Fibroblast of upper back skin (primary cell): ENCODE results near the gene HIP1R.
"Not testable (repeated sequence)": the region's sequence is repeated elsewhere in the genome, so short reads cannot be mapped to it uniquely, and the experiment has no call there.

Experiments used
- DNase-seq: peaks from one replicate; pipeline ENCODE4 v3.0.0-alpha.2; 2013

The HIP1R gene

DNA sequence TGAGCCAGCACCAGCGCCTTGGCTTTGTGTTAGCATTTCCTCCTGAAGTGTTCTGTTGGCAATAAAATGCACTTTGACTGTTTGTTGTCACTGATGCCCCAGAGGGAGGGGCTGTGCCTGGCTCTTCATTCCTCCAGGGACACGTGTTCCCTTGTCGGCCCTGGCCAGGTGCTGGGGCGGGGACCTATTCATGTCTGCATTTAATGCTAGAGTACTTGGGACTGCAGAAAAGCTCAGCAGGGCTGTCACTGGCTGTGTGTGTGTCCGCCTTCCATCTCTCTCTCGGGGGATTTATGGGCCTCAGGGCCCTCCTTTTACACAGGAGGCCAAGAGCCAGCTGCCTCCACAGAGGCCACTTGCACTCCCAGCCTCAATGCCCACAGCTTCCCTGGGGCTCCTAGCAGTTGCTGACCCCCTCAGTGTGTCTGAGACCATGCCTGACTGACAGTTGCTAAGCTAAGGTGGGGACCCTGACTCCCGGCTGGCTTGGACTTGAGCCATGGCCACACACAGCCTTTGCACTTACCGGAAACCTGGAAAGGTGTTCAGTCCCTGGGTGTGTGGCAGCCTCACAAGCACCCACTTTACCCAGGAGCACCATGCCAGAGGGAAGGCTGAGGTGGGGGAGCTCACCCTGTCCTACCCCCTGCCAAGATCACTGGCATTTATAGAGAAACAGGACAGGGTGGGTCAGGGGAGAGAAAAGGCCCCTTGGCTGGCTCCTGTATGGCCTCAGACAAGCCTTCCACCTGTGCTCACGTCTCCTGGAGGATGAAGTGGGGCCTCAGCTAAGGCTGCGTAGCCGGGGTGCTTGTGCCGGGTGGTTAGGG, 27.8 kb downstream of the HIP1R start:
- no peak for DNase-seq

DNA sequence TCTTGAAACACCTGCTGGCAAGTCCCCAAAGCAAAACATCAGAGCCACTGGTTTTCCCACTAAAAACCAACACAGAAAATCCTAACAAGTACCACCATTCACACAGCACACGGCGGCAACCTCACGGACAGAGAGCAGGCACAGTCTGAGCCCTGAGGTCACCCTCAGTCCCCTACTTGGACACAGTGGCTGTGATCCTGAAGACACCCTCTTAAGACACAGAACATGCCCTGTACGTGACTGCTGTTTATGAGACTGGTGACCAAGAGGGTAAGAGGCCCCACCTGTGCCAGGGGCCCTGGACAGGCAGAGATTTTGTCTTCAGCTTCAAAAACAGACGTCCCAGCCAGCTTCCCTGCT, 29.6 kb downstream of the HIP1R start:
- DNase-seq, result no peak

DNA sequence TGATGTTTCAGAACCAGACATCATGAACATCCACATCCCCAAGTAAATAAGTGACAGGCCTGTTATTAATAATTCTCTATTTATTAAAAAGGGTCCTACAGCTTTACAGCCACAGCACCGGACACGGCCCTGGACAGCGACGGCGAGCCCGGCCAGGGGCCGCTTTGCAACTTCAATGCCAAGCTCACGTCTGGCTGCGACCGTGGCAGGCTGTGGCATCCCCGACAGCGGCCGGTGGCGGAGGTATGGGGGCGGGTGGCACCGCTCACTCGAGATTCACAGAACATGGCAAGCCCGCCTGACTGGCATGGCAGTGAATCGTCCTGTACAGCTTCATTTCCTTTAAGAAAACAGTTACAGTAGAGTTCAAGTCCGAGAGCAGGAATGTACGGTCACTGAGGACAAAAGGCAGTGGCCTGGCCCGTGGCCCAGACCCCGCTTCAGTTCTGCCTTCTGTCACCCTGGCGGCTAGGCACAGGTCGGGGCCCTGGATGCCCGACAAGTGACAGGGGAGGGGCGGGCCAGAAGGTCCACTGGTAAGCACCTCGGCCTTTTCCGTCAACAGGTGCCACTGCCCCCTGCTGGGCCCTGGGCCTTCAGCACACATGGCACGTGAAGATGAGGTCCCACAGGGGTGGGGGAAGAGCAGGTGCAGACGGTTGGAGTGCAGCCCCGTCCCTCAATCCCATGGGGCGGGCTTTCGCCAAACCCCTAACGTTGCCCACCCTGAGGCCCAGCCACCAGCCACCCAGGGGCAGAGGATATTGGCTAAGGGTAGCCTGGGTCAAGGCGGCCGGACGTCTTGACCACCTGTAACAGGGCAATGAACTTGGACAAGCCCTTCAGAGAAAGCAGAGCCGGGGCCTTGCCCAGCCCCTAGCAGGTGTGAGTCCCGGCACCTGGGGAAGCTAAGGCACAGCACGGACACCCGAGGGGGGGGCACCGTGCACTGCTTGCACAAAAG, 30.3 kb downstream of the HIP1R start:
- DNase-seq, result no peak

DNA sequence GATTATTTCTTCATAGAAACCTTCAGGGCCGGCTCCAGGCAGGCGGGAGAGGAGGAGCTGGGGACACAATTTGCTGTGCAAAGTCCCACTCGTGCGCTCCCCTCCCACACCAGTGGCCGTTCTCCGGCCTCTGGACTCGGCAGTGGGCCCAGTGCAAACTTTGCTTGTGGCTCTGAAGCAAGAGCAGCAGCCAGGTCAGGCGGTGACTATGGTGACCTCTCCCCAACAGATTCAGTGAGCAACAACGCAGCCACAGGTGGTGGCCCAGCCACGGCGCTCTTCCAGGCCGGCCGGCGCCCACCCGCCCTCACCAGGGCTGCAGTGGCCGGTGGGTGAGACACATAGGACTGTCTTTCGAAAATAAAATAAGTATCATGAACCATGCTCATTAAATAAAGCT, 31.1 kb downstream of the HIP1R start:
- DNase-seq, result no peak

DNA sequence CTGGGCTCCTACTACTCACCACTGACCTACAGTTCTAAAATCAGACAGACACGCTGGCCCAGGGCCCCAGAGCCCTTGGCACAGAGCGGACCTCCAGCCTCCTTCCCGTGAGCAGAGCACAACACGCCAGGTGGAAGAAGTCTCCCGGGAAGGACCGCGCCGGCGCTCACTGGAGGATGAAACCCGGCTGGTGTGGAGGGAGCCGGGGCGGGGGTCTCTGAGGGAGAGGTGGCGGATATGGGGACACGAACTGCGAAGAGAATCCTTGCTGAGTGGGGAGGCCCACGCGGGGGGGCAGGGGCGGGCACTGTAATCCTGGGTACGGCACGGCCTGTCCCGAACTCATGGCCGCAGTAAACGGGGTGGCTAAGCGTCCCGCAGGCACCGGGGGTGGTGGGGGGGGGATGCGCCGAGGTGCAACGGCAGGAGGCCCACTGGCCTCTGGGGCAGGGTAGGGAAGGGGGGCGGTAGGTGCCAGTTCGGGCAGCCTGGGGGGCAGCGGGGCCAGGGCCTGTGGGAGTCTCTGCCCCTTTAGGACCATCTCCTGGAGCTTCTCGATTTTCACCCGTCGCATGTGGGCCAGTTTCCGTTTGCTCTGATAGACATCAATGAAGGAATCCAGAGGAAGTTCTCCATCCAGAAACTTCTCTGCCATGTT, 31.8 kb downstream of the HIP1R start:
- no peak for DNase-seq

DNA sequence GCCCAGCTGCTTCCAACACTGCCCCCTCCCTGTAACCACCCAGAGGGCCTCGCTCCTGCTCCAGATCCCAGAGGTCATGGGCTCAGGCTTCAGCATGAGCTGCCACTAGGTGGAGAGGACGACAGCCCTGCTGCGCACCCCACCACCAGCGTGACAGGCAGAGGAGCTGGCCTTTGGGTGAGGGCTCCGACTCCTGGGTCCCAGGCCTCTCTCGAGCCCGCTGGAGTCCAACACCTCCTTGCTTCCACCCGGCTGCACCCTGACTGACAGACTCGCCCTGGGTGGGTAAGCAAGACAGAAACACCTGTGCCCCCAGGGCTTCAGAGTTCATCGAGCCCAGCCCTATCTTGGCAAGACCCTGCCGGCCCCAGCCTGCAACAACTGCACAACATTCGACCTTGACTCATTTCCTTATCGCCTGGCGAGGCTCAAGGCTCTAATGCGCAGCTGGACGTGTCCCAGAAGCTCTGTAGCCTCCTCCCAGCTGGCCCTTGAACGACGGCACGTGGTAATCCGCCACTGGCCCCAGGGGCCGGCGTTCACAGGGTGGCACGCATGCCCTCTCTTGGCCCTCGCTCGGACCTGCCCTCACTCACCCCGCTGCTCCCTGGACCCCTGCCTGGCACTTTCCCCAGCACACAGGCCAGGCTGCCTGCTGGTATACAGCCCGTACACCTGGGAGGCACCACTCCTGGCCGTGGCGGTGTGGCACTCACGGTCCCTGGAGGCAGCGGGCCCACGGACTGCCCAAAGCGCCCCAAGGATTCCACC, 32.6 kb downstream of the HIP1R start:
- no peak for DNase-seq

DNA sequence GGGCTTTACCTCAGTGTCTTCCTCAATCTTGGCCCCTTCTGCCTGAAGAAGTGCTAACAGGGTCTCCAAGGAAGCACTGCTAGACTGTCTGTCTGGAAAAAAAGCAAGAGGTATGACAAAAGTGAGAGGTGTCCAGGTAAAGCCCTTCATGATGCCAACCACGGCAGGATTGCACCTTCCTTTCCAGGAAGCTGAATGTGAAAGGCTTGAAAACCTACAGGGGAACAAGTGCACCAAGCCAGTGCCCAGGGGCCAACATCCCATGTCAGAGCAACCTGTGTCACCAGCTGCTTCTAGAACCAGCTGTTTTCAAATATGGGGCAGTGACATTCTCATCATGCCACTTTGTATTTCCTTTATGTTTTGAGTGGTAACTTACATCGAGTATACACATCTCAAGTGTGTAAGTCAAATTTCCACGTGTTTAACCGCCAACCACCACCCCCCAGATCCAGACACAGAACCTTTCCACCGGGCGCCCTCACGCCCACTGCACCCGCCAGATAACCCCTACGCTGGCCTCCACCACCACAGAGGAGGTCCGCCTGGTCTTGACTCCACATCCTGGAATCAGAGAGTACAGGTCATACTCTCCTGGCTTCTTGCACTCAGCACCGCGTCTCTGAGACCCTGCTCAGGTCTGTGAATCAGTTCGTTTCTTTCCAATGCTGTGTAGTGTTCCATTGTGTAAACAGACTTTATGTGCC, 33.4 kb downstream of the HIP1R start:
- no peak for DNase-seq

DNA sequence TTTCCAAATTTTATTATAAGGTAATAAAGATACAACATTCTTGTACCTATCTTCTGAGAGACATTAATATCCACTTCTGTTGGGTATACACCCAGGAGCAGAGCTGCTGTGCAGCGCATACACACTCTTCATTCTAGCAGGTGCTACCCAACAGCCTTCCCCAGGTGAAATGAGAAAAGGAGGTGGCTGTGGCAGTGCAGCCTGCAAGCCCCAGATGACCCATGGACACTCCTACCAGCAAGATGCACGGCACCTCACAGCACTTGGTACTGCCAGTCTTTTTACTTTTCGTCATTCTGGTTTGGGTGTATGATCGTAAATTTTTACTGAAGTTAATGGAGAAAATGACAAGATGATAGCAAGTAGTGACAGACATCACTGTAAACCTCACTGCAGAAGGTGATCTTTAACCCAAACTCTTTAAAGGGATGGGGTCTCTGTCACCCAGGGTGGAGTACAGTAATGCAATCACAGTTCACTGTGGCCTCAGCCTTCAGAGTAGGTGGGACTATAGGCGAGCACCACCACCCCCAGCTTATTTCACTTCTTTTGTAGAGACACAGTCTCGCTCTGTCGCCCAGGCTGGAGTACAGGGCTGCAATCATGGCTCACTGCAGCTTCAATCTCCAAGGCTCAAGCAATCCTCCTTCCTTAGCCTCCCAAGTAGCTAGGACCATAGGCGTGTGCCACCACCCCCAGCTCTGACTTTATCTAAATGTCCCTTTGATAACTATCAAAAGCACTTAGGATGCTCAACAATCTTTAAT, 34.1 kb downstream of the HIP1R start:
- DNase-seq, result no peak

DNA sequence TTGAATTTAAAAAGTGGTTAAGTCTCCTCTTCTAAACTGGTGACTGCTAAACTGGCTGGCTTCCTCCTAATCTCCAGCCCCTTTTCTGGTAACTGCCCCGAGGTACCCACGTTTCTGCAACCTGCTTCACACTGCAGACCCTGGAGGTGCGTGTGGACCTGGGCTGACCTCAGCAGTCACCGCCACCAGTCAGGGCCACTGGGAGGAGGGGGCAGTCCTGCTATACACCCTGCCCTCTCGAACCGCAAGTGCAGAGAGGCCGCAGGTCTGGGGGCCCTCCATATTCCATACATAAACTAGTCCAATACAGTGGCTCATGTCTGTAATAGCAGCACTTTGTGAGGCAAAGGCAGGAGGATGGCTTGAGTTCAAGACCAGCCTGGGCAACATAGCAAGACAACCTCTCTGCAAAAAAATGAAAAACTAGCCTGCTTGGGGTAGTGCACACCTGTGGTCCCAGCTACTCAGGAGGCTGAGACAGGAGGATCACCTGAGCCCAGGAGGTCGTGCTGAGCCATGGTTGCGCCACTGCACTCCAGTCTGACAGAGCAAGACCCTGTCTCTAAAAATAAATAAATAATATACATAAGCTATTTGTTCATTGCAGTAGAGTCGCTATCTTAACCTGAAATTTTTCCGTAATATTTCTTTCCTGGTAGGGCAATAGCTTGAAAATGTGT, 35.0 kb downstream of the HIP1R start:
- no peak for DNase-seq

DNA sequence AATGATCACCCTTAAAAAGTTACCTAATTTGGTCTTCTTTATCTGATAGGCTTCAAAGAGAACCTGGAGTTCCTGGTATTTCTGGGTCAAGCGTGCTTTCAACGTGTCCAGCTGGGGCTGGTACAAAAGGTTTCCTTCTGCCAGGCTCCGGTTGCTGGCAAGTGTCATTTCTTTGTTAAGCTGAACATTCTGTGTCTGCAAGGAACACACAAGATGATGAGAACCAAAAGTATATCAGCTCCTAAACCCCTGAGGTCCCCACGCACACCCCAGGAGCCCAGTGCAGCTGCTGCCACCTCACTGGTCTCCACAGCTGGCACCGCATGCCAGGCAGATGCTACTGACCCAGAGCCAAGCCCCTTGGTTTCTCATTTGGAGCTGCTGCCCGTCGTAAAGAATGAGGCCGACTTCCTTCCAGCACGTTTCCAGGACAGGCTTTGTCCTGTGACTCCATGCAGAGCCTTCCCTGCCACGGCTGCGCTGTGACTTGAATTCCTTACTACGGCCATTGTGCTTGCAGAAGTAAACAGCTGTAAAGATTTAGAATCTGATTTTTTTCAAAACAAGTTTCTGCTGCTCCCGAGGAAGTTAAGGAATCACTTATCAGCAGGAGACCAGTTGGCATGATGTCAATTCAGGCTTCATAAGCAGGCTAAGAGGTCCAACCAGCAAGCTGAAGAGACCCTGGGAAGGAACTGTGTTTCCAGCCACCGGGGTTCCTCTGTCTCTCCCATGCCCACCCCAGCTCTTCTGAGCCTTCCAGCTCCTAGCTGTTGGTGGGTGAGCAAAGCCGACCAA, 35.8 kb downstream of the HIP1R start:
- peak; percentile 71 for DNase-seq

DNA sequence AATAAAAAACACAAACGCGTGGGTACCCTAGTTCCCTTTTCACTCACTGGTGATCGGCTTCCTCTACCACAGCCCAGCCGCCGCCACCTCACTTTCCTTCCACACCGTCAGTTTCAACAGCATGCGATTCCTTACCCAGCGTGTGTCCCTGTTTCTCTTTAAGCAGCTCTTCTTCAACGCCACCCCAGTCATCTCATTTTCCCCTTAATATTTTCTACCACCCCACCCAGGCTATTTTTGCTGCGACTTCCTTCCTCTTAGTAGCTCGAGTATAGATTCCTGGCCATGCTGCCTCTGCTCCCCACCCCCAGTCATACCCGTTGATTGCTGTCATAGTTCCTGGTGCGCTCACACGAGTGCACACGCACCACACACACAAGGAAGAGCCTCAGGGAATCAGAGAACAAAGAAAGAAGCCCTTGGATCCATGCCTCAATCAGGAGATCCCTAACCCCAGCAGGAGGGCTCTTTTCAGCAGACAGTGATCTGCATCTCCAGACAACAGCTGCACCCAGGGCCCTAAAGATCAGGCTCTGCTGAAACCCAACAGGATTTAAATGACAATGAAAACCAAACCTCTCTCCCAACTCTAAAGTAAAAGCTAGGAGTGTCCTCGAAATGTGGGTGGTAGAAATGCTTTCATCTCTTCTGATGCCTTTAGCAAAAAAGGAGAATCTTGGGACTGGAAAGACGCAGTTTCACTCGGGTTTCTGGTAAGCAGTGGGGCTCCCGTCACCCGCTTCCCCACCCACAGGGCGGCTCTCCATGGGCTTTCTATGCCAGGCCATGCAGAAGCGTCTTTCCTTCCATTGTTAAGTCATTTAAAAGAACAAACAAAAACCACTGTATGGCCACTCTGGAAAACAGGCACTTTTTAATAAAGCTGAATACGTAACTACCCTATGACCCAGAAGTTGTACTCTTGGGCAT, 36.9 kb downstream of the HIP1R start:
- peak; percentile 92 for DNase-seq

DNA sequence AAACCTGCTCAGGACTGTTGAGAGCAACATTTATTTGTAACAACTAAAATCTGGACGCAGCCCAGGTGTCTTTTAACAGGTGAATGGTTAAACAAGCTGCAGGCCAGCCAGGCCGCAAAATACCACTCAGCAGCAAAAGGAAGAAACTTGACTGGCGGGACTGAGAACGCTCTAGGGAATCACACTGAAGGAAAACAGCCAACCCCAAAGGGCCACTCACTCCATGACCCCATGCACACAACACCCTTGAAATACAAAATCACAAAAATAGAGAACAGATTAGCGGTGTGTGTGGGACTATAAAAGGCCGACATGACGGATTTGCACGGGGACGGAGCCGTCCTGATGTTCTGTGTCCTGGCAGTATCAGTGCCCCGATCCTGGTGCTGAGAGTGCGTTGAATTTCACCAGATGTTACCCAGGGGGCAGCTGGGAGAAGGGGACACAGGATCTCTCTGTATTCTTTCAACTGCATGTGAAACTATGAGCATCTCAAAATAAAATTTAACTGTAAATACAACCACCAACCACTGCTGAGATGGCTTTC, 37.6 kb downstream of the HIP1R start:
- DNase-seq, result no peak

DNA sequence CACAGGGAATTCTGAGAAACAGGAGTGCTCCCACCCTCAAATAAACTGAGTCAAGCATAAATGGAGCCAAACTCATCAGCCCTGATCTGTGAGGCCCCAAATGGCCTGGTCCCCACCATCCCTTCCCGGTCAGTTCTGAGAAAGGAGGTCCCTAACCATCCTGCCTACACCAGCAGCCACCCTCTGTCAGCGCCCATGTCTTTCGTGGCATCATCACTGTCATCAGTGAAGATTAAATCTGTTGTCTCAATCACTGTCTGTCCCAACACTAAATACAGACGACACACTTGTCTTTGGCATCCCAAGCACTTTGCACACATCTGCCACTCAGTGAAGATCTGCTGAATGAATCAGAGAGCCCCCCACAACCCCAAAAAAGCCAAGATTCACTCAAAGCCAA, 38.3 kb downstream of the HIP1R start:
- no peak for DNase-seq

DNA sequence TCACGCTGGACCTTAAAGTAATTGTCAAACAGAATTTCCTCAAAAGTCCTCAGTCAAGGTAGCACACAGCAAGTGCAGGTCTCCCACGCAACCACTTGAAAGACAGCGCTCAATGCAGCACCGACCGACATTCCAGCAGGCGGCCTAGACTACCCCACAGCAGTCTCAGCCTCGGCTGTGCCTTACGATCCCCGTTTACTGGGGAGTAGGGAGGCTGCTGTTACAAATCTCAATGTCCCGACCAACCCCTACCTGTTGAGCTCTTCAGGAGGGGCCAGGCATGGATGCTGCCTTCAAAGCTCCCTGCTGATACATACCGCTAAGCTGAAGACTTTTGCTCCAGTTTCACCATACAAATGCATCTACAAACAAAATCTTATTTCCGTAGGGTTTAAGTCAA, 38.8 kb downstream of the HIP1R start:
- no peak for DNase-seq

DNA sequence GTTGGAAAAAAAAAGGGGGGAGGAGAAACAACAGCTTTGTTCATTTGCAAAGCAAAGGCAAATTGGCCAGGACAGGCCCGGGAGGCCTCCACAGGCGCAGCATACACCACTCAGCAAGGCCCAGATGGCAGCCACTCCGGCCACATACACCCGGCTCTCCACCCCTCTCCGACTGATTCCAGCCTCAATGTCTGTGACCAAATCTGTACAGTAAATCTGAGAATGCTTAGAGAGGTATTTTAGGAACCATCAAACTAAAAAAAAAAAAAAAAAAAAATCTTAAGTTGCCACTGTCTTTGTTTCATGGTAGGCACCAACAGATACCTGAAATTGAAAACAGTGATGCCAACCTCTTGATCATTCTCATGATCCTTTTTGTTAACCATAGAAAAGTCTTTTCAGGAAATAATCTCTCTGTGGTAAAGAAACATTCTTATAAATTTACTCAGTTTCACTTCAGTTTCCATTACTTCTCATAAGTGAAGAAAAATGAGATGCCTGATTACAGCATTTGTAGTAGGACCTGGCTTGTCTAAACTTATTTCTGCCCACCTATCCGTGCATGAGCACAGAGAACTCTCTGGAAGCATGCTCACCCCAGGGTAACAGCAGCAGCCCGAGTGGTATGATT, 40.4 kb downstream of the HIP1R start:
- DNase-seq, result no peak

DNA sequence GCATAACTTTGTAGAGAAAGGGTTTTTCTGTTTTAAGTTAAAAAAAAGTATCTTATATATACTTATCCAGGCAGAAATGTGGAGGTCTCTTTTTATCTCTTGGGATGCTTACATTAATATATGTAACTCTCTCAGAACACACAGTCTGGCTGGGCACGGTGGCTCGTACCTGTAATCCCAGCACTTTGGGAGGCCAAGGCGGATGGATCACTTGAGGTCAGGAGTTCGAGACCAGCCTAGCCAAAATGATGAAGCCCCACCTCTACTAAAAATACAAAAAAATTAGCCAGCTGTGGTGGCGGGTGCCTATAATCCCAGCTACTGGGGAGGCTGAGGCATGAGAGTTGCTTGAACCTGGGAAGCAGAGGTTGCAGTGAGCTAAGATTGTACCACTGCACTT, 41.0 kb downstream of the HIP1R start:
- not testable (repeated sequence) for DNase-seq

DNA sequence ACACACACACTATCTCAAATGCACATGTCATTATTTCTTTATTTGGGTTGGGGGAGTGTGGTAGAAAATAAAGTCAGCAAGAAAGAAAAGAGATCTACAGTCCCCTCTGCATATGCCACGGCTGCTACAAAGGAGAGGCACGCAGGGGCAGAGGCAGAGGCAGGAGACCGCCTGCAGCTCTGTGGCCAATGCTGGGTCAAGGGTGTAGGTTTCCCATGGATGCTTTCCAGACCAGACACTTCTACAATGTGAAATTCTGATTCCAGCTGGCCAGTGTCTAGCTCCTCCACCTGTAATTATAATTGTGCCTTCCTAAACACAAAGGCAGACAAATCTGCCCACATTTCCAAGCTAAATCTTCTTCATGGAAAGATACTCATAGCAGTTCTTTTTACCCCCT, 41.5 kb downstream of the HIP1R start:
- no peak for DNase-seq
